HUDEP-2 (cell line): Measurements from ENCODE around the gene FAT1.
A peak's percentile ranks its signal among the peaks of the same experiment; 100 is the strongest.

ENCODE experiments used
- DNase-seq, 76 experiments: peaks; one replicate each; lab custom pipeline; 2025; ENCODE audit not compliant: unreplicated experiment in 76 of 76; lab: John Stamatoyannopoulos, UW

FAT1 gene

GRCh38 chr4:186622788-186623464 is 100.7 kb downstream of the FAT1 start:
- no peak for DNase-seq

- no peak for DNase-seq
These were observed 101.6 kb downstream of the FAT1 start for GRCh38 chr4:186621959-186622553.

- no peak for DNase-seq
These were observed 104.6 kb downstream of the FAT1 start for GRCh38 chr4:186619088-186619487.

- no peak for DNase-seq
These were observed 105.7 kb downstream of the FAT1 start for GRCh38 chr4:186617921-186618320.

GRCh38 chr4:186607490-186607889 is 116.2 kb downstream of the FAT1 start:
- DNase-seq, result no peak

GRCh38 chr4:186606591-186606992 is 117.1 kb downstream of the FAT1 start:
- DNase-seq, result no peak

GRCh38 chr4:186605261-186605865 is 118.3 kb downstream of the FAT1 start:
- DNase-seq, result no peak

GRCh38 chr4:186604124-186604807 is 119.4 kb downstream of the FAT1 start:
- DNase-seq, result no peak

- DNase-seq, result no peak
These were observed 120.7 kb downstream of the FAT1 start for GRCh38 chr4:186602978-186603377.

GRCh38 chr4:186599483-186599882 is 124.2 kb downstream of the FAT1 start:
- no peak for DNase-seq

- DNase-seq, result no peak
These were observed 125.0 kb downstream of the FAT1 start for GRCh38 chr4:186598686-186599085.

- no peak for DNase-seq
These were observed 126.7 kb downstream of the FAT1 start for GRCh38 chr4:186596850-186597390.

GRCh38 chr4:186596346-186596745 is 127.3 kb downstream of the FAT1 start:
- DNase-seq, result no peak

GRCh38 chr4:186593587-186593973 is 130.1 kb downstream of the FAT1 start:
- DNase-seq, result no peak

- DNase-seq, result no peak
These were observed 130.6 kb downstream of the FAT1 start for GRCh38 chr4:186592966-186593586.

GRCh38 chr4:186592445-186592844 is 131.2 kb downstream of the FAT1 start:
- DNase-seq, result no peak

- DNase-seq, result no peak
These were observed 132.0 kb downstream of the FAT1 start for GRCh38 chr4:186591651-186592050.

- no peak for DNase-seq
These were observed 135.2 kb downstream of the FAT1 start for GRCh38 chr4:186588503-186588902.

GRCh38 chr4:186587416-186588018 is 136.1 kb downstream of the FAT1 start:
- DNase-seq, result peak in 45 of 76 experiments; percentile 1 to 65 (median 15)

GRCh38 chr4:186586205-186586604 is 137.5 kb downstream of the FAT1 start:
- no peak for DNase-seq
